ENCODE measurements around the gene TXNIP. TPM values are rescaled to one million over a fixed set of nuclear protein-coding genes. Genes with fewer than 3 reads are reported as not detected.

Gene TXNIP
- total RNA-seq, 1 experiment from 2014 or later, result 20.6 TPM

Other genes starting within 250 kb of the TXNIP start
- gene RNF115, start 172.5 kb downstream of the TXNIP start, total RNA-seq (2014; rRNA removed; shearing (Covaris generic); ENCODE audit: low replicate concordance), result 8.4 and 11.3 TPM in 2 replicates
- gene POLR3C, start 172.4 kb downstream of the TXNIP start, total RNA-seq (2014; rRNA removed; shearing (Covaris generic); ENCODE audit: low replicate concordance), result 30.9 and 34.8 TPM in 2 replicates
- 0.59 TPM in 2 replicates for gene NUDT17, start 150.9 kb downstream of the TXNIP start, total RNA-seq (2014; rRNA removed; shearing (Covaris generic); ENCODE audit: low replicate concordance)
- gene PIAS3, start 137.5 kb downstream of the TXNIP start, total RNA-seq (2014; rRNA removed; shearing (Covaris generic); ENCODE audit: low replicate concordance), result 5.6 and 11.0 TPM in 2 replicates
- gene ANKRD35, start 110.7 kb downstream of the TXNIP start, total RNA-seq (2014; rRNA removed; shearing (Covaris generic); ENCODE audit: low replicate concordance), result not detected in 2 replicates
- gene ITGA10, start 86.5 kb downstream of the TXNIP start, total RNA-seq (2014; rRNA removed; shearing (Covaris generic); ENCODE audit: low replicate concordance), result 0.10 and 0.20 TPM in 2 replicates
- 19.3 and 20.6 TPM in 2 replicates for gene PEX11B, start 77.9 kb downstream of the TXNIP start, total RNA-seq (2014; rRNA removed; shearing (Covaris generic); ENCODE audit: low replicate concordance)
- 52.3 and 69.3 TPM in 2 replicates for gene RBM8A, start 69.1 kb downstream of the TXNIP start, total RNA-seq (2014; rRNA removed; shearing (Covaris generic); ENCODE audit: low replicate concordance)
- gene LIX1L, start 38.6 kb downstream of the TXNIP start, total RNA-seq (2014; rRNA removed; shearing (Covaris generic); ENCODE audit: low replicate concordance), result 30.0 and 38.9 TPM in 2 replicates
- 0.30 TPM in 1 of 2 replicates, not detected in the other for gene ANKRD34A, start 32.0 kb downstream of the TXNIP start, total RNA-seq (2014; rRNA removed; shearing (Covaris generic); ENCODE audit: low replicate concordance)
- 1.8 and 6.8 TPM in 2 replicates for gene POLR3GL, start 31.9 kb downstream of the TXNIP start, total RNA-seq (2014; rRNA removed; shearing (Covaris generic); ENCODE audit: low replicate concordance)
- gene HJV, start 25.2 kb upstream of the TXNIP start, total RNA-seq (2014; rRNA removed; shearing (Covaris generic); ENCODE audit: low replicate concordance), result not detected in 2 replicates
- 0.49 and 0.69 TPM in 2 replicates for gene NBPF10, start 148.2 kb upstream of the TXNIP start, total RNA-seq (2014; rRNA removed; shearing (Covaris generic); ENCODE audit: low replicate concordance)
- 5.2 and 24.3 TPM in 2 replicates for gene NOTCH2NLA, start 232.4 kb upstream of the TXNIP start, total RNA-seq (2014; rRNA removed; shearing (Covaris generic); ENCODE audit: low replicate concordance)

Data from MG63 (cell line).